SH-SY5Y (cell line): ENCODE data around the gene ITGA5.

Source experiments
- GATA2 ChIP-seq: IDR thresholded peaks from 2 replicates; pipeline ENCODE4 v1.6.1; 2011; ENCODE audit warnings: mild to moderate bottlenecking, low read depth, low read length
- GATA3 ChIP-seq: IDR thresholded peaks from 2 replicates; pipeline ENCODE4 v1.6.1; 2011; ENCODE audit warnings: low read depth, mild to moderate bottlenecking, low read length, moderate library complexity

- TF ChIP-seq GATA2, result no peak
- TF ChIP-seq GATA3, result no peak
Observed at GRCh38 chr12:54437697-54438096, 18.6 kb upstream of the ITGA5 start.
